Fibroblast of skin of left quadriceps (primary cell): Measurements from ENCODE around the gene SEC61A2.
"Not testable (repeated sequence)": the region's sequence is repeated elsewhere in the genome, so short reads cannot be mapped to it uniquely, and the experiment has no call there.

Source experiments
- DNase-seq, 2 experiments: peaks; one replicate each; pipeline ENCODE4 v3.0.0-alpha.2; 2013; ENCODE audit warnings: low read depth in 2 of 2

Gene SEC61A2

GRCh38 chr10:12160664-12161063, 31.2 kb downstream of the SEC61A2 start:
- DNase-seq: no peak

GRCh38 chr10:12162927-12163326, 33.5 kb downstream of the SEC61A2 start:
- no peak for DNase-seq

GRCh38 chr10:12164085-12164484, 34.6 kb downstream of the SEC61A2 start:
- DNase-seq: no peak

- DNase-seq: no peak
Measured at GRCh38 chr10:12165036-12165435, 35.6 kb downstream of the SEC61A2 start.

GRCh38 chr10:12165999-12166775, 36.7 kb downstream of the SEC61A2 start:
- no peak for DNase-seq

GRCh38 chr10:12171512-12171911, 42.0 kb downstream of the SEC61A2 start:
- DNase-seq: not testable (repeated sequence)

- no peak for DNase-seq
Measured at GRCh38 chr10:12177642-12178041, 48.2 kb downstream of the SEC61A2 start.

GRCh38 chr10:12179606-12180170, 50.2 kb downstream of the SEC61A2 start:
- no peak for DNase-seq

GRCh38 chr10:12180221-12180974, 50.9 kb downstream of the SEC61A2 start:
- no peak for DNase-seq

- DNase-seq: no peak
Measured at GRCh38 chr10:12181065-12181775, 51.7 kb downstream of the SEC61A2 start.

- no peak for DNase-seq
Measured at GRCh38 chr10:12184165-12184564, 54.7 kb downstream of the SEC61A2 start.

GRCh38 chr10:12186323-12186722, 56.8 kb downstream of the SEC61A2 start:
- no peak for DNase-seq

- no peak for DNase-seq
Measured at GRCh38 chr10:12187321-12187905, 57.9 kb downstream of the SEC61A2 start.

- no peak for DNase-seq
Measured at GRCh38 chr10:12188656-12189055, 59.2 kb downstream of the SEC61A2 start.

- DNase-seq: no peak
Measured at GRCh38 chr10:12189426-12189825, 59.9 kb downstream of the SEC61A2 start.

- DNase-seq: no peak
Measured at GRCh38 chr10:12191715-12192114, 62.2 kb downstream of the SEC61A2 start.

GRCh38 chr10:12193193-12193592, 63.7 kb downstream of the SEC61A2 start:
- peak; percentile 28 to 44 for DNase-seq

- DNase-seq: no peak
Measured at GRCh38 chr10:12194752-12195271, 65.3 kb downstream of the SEC61A2 start.

- DNase-seq: no peak
Measured at GRCh38 chr10:12195281-12195602, 65.8 kb downstream of the SEC61A2 start.

GRCh38 chr10:12195603-12196506, 66.4 kb downstream of the SEC61A2 start, which contains the start of the genes CDC123 and NUDT5:
CDC123 (plus strand) TSS chr10:12196188; CDS start chr10:12196246, 58 bp downstream.
NUDT5 (minus strand) TSS chr10:12195891; CDS start chr10:12186291, 9,600 bp downstream.
- DNase-seq: peak; percentile 74 to 78
